Trophoblast cell (in vitro differentiated cells and primary cell): ENCODE data around the gene C2orf72.

Experiments used
- DNase-seq, 2 donors: peaks; one replicate each; pipeline ENCODE4 v3.0.0-alpha.2; 2016
- H2AFZ ChIP-seq: 2 replicates; pipeline ENCODE4 v1.6.1; 2013; ENCODE audit warnings: low read length, moderate library complexity, mild to moderate bottlenecking; ENCODE audit not compliant: insufficient read depth, poor library complexity
- H2AK5ac ChIP-seq: 2 replicates; pipeline ENCODE4 v1.6.1; 2013; ENCODE audit warnings: mild to moderate bottlenecking, low read length
- H2BK120ac ChIP-seq: 2 replicates; pipeline ENCODE4 v1.6.1; 2013; ENCODE audit warnings: low read length, mild to moderate bottlenecking, moderate library complexity; ENCODE audit not compliant: insufficient read depth, poor library complexity
- H2BK12ac ChIP-seq: 2 replicates; pipeline ENCODE4 v1.6.1; 2013; ENCODE audit warnings: mild to moderate bottlenecking, low read length, moderate library complexity
- H2BK5ac ChIP-seq: 2 replicates; pipeline ENCODE4 v1.6.1; 2013; ENCODE audit warnings: low read length, low read depth, moderate library complexity, mild to moderate bottlenecking; ENCODE audit not compliant: poor library complexity
- H3K14ac ChIP-seq: 2 replicates; pipeline ENCODE4 v1.6.1; 2013; ENCODE audit warnings: mild to moderate bottlenecking, low read length
- H3K18ac ChIP-seq: 2 replicates; pipeline ENCODE4 v1.6.1; 2013; ENCODE audit warnings: mild to moderate bottlenecking, low read length
- H3K23ac ChIP-seq: 2 replicates; pipeline ENCODE4 v1.6.1; 2013; ENCODE audit warnings: low read length
- H3K27ac ChIP-seq: 2 replicates; pipeline ENCODE4 v1.5.1; 2013; ENCODE audit warnings: low read depth, mild to moderate bottlenecking, inconsistent platforms, low read length, moderate library complexity
- H3K27me3 ChIP-seq: 2 replicates; pipeline ENCODE4 v1.6.1; 2013; ENCODE audit warnings: inconsistent platforms, mild to moderate bottlenecking, low read length, moderate library complexity; ENCODE audit not compliant: insufficient read depth
- H3K36me3 ChIP-seq, 2 experiments: 1 replicate in 1 of 2; 2 replicates in 1 of 2; pipeline ENCODE4 v1.6.1; 2013; ENCODE audit warnings: low read length in 2 of 2, mild to moderate bottlenecking in 2 of 2, moderate library complexity in 1 of 2; ENCODE audit not compliant: insufficient read depth in 2 of 2, control insufficient read depth in 1 of 2
- H3K4ac ChIP-seq: 2 replicates; pipeline ENCODE4 v1.6.1; 2013; ENCODE audit warnings: low read depth, mild to moderate bottlenecking, low read length, moderate library complexity
- H3K4me1 ChIP-seq, 2 experiments: 1 replicate in 1 of 2; 2 replicates in 1 of 2; pipeline ENCODE4 v1.6.1; 2013; ENCODE audit warnings: low read length in 2 of 2, mild to moderate bottlenecking in 2 of 2, moderate library complexity in 1 of 2; ENCODE audit not compliant: insufficient read depth in 2 of 2, control insufficient read depth in 1 of 2
- H3K4me2 ChIP-seq: 2 replicates; pipeline ENCODE4 v1.6.1; 2013; ENCODE audit warnings: inconsistent platforms, mild to moderate bottlenecking, low read length, moderate library complexity
- H3K4me3 ChIP-seq: 2 replicates; pipeline ENCODE4 v1.5.1; 2013; ENCODE audit warnings: mild to moderate bottlenecking, low read depth, low read length, inconsistent platforms
- H3K79me1 ChIP-seq: one replicate; pipeline ENCODE4 v1.6.1; 2013; ENCODE audit warnings: low read length
- H3K79me2 ChIP-seq: 2 replicates; pipeline ENCODE4 v1.6.1; 2013; ENCODE audit warnings: low read length, mild to moderate bottlenecking; ENCODE audit not compliant: control insufficient read depth, insufficient read depth, poor library complexity
- H3K9ac ChIP-seq: 2 replicates; pipeline ENCODE4 v1.6.1; 2013; ENCODE audit warnings: mild to moderate bottlenecking, low read length
- H3K9me3 ChIP-seq: 2 replicates; pipeline ENCODE4 v1.6.1; 2013; ENCODE audit warnings: low read depth, mild to moderate bottlenecking, control low read depth, inconsistent platforms, low read length; ENCODE audit not compliant: insufficient read depth
- H4K12ac ChIP-seq: 2 replicates; pipeline ENCODE4 v1.6.1; 2013; ENCODE audit warnings: low read depth, mild to moderate bottlenecking, low read length, moderate library complexity
- H4K8ac ChIP-seq: 2 replicates; pipeline ENCODE4 v1.6.1; 2013; ENCODE audit warnings: low read depth, mild to moderate bottlenecking, low read length, moderate library complexity
- H4K91ac ChIP-seq: one replicate; pipeline ENCODE4 v1.6.1; 2013; ENCODE audit warnings: low read depth, mild to moderate bottlenecking, low read length, moderate library complexity
- WGBS: extraction: QIAGEN DNeasy Blood & Tissue Kit; methylation state at CpG from one replicate; pipeline ENCODE4 v1.1.7; 2013; ENCODE audit warnings: missing lambda C conversion rate; ENCODE audit not compliant: insufficient read length, insufficient coverage; ENCODE audit errors: extremely low coverage; 5-methylcytosine and 5-hydroxymethylcytosine counted together

The C2orf72 gene

GRCh38 chr2:231012463-231012862 is 24.9 kb upstream of the C2orf72 start:
- no peak for DNase-seq
- peaks cover 5% of the 10 kb centered on the region for H3K79me2 ChIP-seq
- no peak overlapping the region for H3K4me3 ChIP-seq
- no peak overlapping the region for H3K18ac ChIP-seq
- H4K8ac ChIP-seq = no peak overlapping the region
- peak overlapping the region; percentile 74 for H2BK120ac ChIP-seq
- no peak overlapping the region for H3K14ac ChIP-seq
- H3K27me3 ChIP-seq = no peaks in the 10 kb centered on the region
- H3K79me1 ChIP-seq = peaks cover 35% of the 10 kb centered on the region
- peak overlapping the region; percentile 7 for H3K27ac ChIP-seq
- H2AFZ ChIP-seq = no peak overlapping the region
- peaks cover 13 to 41% of the 10 kb centered on the region in 2 experiments for H3K4me1 ChIP-seq
- H3K23ac ChIP-seq = no peak overlapping the region
- no peak overlapping the region for H2AK5ac ChIP-seq
- H3K36me3 ChIP-seq = no peaks in the 10 kb centered on the region
- H4K12ac ChIP-seq = no peak overlapping the region
- H3K9ac ChIP-seq = no peak overlapping the region
- no peak overlapping the region for H3K4ac ChIP-seq
- H4K91ac ChIP-seq = no peak overlapping the region
- no peak overlapping the region for H3K4me2 ChIP-seq
- no CpG with 5 or more reads among the region's 3 CpGs for WGBS
- no peak overlapping the region for H2BK5ac ChIP-seq
- H3K9me3 ChIP-seq = no peaks in the 10 kb centered on the region
- no peak overlapping the region for H2BK12ac ChIP-seq

GRCh38 chr2:231013820-231014219 is 23.5 kb upstream of the C2orf72 start:
- H4K12ac ChIP-seq = no peak overlapping the region
- H3K23ac ChIP-seq = no peak overlapping the region
- H3K4me3 ChIP-seq = no peak overlapping the region
- no peak for DNase-seq
- H2AK5ac ChIP-seq = no peak overlapping the region
- no peak overlapping the region for H3K4ac ChIP-seq
- no peak overlapping the region for H3K27ac ChIP-seq
- H3K4me1 ChIP-seq = peaks cover 10 to 34% of the 10 kb centered on the region in 2 experiments
- H4K91ac ChIP-seq = no peak overlapping the region
- no peaks in the 10 kb centered on the region for H3K27me3 ChIP-seq
- H3K9me3 ChIP-seq = no peaks in the 10 kb centered on the region
- H3K36me3 ChIP-seq = no peaks in the 10 kb centered on the region
- no peak overlapping the region for H3K14ac ChIP-seq
- peaks cover 29% of the 10 kb centered on the region for H3K79me1 ChIP-seq
- no peak overlapping the region for H2BK12ac ChIP-seq
- H2BK120ac ChIP-seq = no peak overlapping the region
- no peak overlapping the region for H4K8ac ChIP-seq
- H3K18ac ChIP-seq = no peak overlapping the region
- WGBS = no CpG with 5 or more reads among the region's 3 CpGs
- peaks cover 5% of the 10 kb centered on the region for H3K79me2 ChIP-seq
- no peak overlapping the region for H3K4me2 ChIP-seq
- H3K9ac ChIP-seq = no peak overlapping the region
- no peak overlapping the region for H2BK5ac ChIP-seq
- no peak overlapping the region for H2AFZ ChIP-seq

GRCh38 chr2:231015478-231015877 is 21.8 kb upstream of the C2orf72 start:
- Histone ChIP-seq H3K4me3 (no peak overlapping the region), H4K12ac (no peak overlapping the region), H3K4ac (no peak overlapping the region), H2AK5ac (no peak overlapping the region), H3K9ac (no peak overlapping the region), H3K27me3 (no peaks in the 10 kb centered on the region), H4K8ac (peak overlapping the region; percentile 37), H4K91ac (peak overlapping the region; percentile 97), H2BK12ac (peak overlapping the region; percentile 62), H2BK5ac (peak overlapping the region; percentile 65), H3K4me1 (peaks cover 6 to 21% of the 10 kb centered on the region in 2 experiments), H3K79me2 (peaks cover 5% of the 10 kb centered on the region), H3K23ac (no peak overlapping the region), H3K14ac (no peak overlapping the region), H2BK120ac (peak overlapping the region; percentile 99), H2AFZ (no peak overlapping the region), H3K18ac (no peak overlapping the region), H3K36me3 (no peaks in the 10 kb centered on the region), H3K27ac (peak overlapping the region; percentile 63), H3K4me2 (no peak overlapping the region), H3K9me3 (no peaks in the 10 kb centered on the region), H3K79me1 (peaks cover 19% of the 10 kb centered on the region)
- no CpG with 5 or more reads among the region's 7 CpGs for WGBS
- peak in 1 of 2 donors; percentile 48 for DNase-seq

GRCh38 chr2:231015926-231016325 is 21.4 kb upstream of the C2orf72 start:
- peak overlapping the region; percentile 99 for H2BK120ac ChIP-seq

More at GRCh38 chr2:231015926-231016325, 21.4 kb upstream of the C2orf72 start:
- Histone ChIP-seq H3K14ac (peak overlapping the region; percentile 79), H3K9me3 (no peaks in the 10 kb centered on the region), H3K4me2 (no peak overlapping the region), H2AK5ac (peak overlapping the region; percentile 68), H2BK12ac (peak overlapping the region; percentile 50), H4K12ac (peak overlapping the region; percentile 63), H3K79me1 (peaks cover 19% of the 10 kb centered on the region), H4K8ac (peak overlapping the region; percentile 37), H2BK5ac (peak overlapping the region; percentile 96), H4K91ac (peak overlapping the region; percentile 97), H2AFZ (peak overlapping the region; percentile 17), H3K9ac (no peak overlapping the region), H3K4me1 (peaks cover 6 to 19% of the 10 kb centered on the region in 2 experiments), H3K4me3 (no peak overlapping the region), H3K23ac (no peak overlapping the region), H3K36me3 (no peaks in the 10 kb centered on the region), H3K4ac (no peak overlapping the region), H3K27ac (peak overlapping the region; percentile 63), H3K79me2 (peaks cover 5% of the 10 kb centered on the region), H3K18ac (peak overlapping the region; percentile 54), H3K27me3 (no peaks in the 10 kb centered on the region)
- no peak for DNase-seq
- WGBS = no CpG with 5 or more reads among the region's 3 CpGs
